Keratinocyte (primary cell): Measurements from ENCODE around the gene CFAP92.

Experiments used
- CTCF ChIP-seq, 3 experiments: IDR thresholded peaks in 1 of 3; conservative IDR thresholded peaks in 1 of 3; optimal IDR thresholded peaks in 1 of 3; 2 replicates in 2 of 3; 3 replicates in 1 of 3; pipeline versions ENCODE3 to v1.5.1; 2011; ENCODE audit warnings: low read length in 3 of 3, mild to moderate bottlenecking in 3 of 3, moderate library complexity in 2 of 3, control low read depth in 1 of 3, inconsistent platforms in 1 of 3; ENCODE audit not compliant: insufficient read depth in 2 of 3; ENCODE audit errors: extremely low read depth in 1 of 3
- EZH2 ChIP-seq: IDR thresholded peaks from one replicate; pipeline ENCODE4 v1.6.1; 2012; ENCODE audit warnings: inconsistent platforms, mild to moderate bottlenecking, low read length, moderate library complexity

DNA sequence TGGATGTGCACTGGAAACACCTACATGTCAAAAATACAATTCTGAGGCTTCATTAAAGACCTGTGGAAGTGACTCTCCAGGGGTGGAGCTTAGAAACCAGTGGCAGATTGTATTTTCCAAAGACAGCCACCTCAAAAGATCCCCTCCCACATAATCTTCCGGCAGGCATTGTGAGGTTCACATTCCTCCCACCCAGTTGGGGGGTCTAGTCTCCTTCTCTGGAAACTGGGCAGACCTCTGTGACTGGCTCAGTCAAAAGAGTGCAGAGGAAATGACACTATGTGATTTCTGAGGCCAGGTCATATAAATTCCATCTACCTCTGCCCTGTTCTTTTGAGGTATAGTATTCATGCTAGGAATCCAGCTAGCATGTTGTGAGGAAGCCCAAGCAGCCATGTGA is 1.9 kb upstream of the CFAP92 start:
- TF ChIP-seq CTCF (optimal IDR thresholded peaks at IDR 0.05 in 1 of 3, IDR thresholded peaks at IDR 0.05 in 1 of 3, conservative IDR thresholded peaks at IDR 0.05 in 1 of 3; ENCODE audit: extremely low read depth in 1 of 3, insufficient read depth in 2 of 3, low read length in 3 of 3), result no peak
- TF ChIP-seq EZH2, result no peak
